AG09319 (cell line): ENCODE measurements around the gene FREY1.
A peak's percentile ranks its signal among the peaks of the same experiment; 100 is the strongest.

Experiments used
- DNase-seq: peaks from one replicate; pipeline ENCODE4 v3.0.0-alpha.2; 2010; ENCODE audit warnings: low read depth; ENCODE audit errors: extremely low read depth
- TF ChIP-seq, protein P1 (sequence below): IDR thresholded peaks from 2 replicates; pipeline ENCODE4 v1.5.1; 2011; ENCODE audit warnings: low read depth, mild to moderate bottlenecking, inconsistent platforms, low read length, moderate library complexity

The FREY1 gene

DNA sequence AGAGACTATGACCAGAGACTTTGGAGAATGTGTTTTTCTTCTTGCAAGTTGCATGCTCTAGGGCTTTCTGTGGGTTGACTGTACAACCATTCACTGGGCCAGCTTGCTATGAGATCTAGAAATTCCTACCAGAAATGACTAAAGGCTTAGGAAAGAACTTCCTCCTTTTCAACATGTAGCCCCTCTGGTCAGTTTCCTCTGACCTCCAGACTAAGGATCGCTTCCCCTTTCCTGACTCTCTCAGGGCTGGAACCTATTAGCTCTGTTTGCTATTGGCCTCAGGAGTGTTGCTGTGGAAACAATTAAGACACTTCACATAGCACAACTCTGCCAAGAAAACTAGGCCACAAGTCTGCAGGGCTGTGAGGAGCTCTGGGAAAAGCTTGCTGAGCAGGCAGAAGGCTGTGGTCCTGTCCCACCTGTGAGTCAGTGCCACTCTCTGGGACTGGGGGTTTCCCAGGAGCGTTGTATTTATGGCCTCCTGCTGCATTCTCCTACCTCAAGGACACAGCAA lies 49.1 kb downstream of the FREY1 start:
- peak; percentile 96 for DNase-seq

More for the DNA sequence above, 49.1 kb downstream of the FREY1 start:
- TF ChIP-seq, protein P1, sequence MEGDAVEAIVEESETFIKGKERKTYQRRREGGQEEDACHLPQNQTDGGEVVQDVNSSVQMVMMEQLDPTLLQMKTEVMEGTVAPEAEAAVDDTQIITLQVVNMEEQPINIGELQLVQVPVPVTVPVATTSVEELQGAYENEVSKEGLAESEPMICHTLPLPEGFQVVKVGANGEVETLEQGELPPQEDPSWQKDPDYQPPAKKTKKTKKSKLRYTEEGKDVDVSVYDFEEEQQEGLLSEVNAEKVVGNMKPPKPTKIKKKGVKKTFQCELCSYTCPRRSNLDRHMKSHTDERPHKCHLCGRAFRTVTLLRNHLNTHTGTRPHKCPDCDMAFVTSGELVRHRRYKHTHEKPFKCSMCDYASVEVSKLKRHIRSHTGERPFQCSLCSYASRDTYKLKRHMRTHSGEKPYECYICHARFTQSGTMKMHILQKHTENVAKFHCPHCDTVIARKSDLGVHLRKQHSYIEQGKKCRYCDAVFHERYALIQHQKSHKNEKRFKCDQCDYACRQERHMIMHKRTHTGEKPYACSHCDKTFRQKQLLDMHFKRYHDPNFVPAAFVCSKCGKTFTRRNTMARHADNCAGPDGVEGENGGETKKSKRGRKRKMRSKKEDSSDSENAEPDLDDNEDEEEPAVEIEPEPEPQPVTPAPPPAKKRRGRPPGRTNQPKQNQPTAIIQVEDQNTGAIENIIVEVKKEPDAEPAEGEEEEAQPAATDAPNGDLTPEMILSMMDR: no peak
